Effector CD8-positive, alpha-beta T cell (primary cell): ENCODE results near the gene NTN1.
"Not testable (repeated sequence)": the region's sequence is repeated elsewhere in the genome, so short reads cannot be mapped to it uniquely, and the experiment has no call there.

Source experiments
- DNase-seq: peaks from one replicate; lab custom pipeline; 2025; lab: John Stamatoyannopoulos, UW
- total RNA-seq, 4 experiments: gene quantifications; one replicate each; lab custom pipeline; 2026; lab: John Stamatoyannopoulos, UW

NTN1 gene
- total RNA-seq = 0 to 1.6 (median 0.28) reads per million in 4 experiments

DNA sequence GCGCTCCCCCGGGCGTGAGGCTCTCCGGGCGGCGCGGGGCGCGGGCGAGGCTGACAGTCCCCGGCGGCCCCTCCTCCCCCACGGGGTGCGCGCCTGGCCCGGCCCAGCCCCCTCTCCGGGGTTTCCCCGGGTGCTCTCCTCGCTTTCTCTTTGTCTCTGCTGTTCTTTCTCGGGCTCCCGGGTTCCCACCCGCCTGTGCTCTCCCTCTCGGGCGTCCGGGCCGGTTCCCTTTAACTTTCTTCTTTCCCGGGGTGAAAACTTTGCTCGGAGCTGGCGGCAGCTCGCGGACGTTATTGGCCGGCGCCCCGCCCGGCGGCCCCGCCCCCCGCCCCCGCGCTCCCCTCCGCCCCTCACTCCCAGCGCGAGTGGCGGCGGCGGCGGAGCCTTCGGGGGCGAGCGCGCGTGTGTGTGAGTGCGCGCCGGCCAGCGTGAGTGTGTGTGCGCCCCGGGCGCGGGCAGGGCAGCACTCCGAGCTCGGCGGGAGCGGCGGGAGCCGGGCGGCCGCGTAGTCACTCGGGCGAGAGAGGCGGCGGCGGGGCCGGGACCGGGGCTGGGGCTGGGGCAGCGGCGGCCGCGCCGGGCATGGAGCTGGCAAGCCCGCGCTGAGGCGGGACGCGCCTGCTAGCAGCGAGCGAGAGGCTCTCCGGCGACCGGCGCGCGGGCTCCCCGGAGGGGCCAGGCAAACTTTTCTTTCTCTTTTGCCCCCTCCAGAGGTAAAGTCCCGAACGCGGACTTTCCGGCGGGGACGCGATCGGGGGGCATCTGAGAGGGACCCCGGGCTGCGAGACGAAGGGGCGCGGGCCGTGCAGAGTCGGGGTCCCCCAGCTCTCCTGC, at the start of gene NTN1:
Gene NTN1 (plus strand): TSS at position 353 of the 834 bp plus-strand sequence. CDS start 864 bp downstream, outside the sequence.
- peak; percentile 20 for DNase-seq

- DNase-seq = no peak
These were observed 46.1 kb upstream of the NTN1 start for GRCh38 chr17:8975091-8975725.

DNA sequence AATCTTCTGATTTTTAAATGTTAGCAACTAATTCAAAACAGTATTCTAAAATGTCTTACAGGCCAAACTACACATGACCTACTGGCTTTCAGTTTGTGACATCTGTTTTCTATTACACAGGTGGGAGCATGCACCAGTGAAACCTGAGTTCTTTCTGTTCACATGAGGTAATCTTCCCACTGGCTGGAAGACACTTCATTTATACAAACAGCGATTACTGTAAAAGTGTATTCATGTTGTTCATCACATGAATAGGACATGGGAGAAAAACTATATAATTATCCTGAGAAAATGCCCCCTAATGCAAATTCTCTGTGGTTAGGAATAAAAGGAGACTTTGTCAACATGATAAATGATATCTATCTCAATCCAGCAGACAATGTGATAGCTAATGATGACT, 44.7 kb upstream of the NTN1 start:
- no peak for DNase-seq

DNA sequence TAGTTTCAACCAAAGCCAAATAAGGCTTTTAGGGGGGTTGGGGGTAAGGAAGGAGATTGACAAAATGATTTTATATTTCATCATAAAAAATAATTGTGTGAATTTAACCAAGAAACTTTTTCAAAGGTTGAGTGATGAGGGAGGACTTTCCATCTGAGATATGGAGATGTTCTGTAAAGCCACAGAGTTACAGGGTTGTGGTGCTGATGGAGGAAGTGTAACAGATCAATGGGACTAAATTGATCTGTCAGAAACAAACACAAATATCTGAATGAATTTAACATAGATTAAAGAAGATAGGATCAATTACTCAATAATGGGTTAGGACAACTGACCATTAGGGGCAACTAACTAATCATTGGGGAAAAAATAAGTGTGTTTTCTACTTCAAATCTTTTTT, 41.6 kb upstream of the NTN1 start:
- no peak for DNase-seq

DNA sequence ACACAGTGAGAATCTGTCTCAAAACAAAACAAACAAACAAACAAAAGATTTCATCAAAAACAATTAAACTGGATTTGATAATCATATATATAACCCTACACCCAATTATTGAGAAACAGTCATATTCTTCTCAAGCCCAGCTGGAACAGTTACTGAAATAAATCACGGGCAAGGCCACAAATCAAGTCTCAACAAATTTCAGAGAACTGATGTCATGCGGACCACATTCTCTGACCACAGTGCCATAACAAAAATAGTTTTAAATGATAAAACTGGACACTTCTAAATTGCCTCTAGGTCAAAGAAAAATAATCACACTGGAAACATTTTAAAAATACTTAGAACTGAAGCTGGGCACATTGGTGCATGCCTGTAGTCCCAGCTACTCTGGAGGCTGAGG, 39.9 kb upstream of the NTN1 start:
- no peak for DNase-seq

DNA sequence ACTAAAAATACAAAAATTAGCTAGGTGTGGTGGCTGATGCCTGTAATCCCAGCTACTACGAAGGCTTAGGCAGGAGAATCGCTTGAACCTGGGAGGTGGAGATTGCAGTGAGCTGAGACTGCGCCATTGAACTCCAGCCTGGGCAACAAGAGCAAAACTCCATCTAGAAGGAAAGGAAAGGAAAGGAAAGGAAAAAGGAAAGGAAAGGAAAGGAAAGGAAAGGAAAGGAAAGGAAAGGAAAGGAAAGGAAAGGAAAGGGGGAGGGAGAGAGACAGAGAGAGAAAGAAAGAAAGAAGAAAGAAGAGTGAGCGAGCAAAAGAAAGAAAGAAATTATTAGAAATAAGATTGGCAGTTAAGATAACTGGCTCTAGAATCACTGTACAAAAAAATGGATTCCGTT, 37.1 kb upstream of the NTN1 start:
- DNase-seq = not testable (repeated sequence)

DNA sequence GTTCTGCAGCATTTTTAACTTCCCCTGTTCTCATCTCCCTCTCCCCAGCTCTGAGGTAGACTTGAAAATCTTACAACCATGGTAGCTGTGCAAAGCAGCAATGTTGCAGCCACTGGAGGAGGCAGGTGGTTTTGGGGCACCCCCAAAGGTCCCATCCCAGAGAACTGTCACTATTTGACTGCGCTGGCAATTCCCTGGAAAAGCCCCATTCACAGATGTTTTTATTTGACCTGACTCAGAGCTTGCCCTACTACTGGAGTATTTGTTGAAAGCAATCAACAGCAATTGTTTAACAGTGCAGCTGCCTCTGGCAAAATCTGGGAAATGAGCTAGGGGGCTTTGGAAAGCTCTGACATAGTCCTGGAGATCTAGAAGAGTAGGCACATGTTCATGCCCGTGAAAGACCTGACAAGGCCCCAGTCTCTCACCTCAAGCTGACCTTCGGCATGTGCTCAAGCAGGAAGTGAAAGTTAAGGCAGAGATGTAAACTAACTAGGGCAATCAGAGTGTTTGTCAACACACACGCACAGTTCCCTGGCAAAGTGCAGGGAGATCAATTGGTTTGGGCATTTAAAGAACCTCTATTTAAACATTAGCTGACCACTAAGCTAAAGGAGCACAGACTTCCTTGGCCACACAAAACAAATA, 36.1 kb upstream of the NTN1 start:
- no peak for DNase-seq

- no peak for DNase-seq
These were observed 35.0 kb upstream of the NTN1 start for GRCh38 chr17:8986295-8986694.

- DNase-seq = not testable (repeated sequence)
These were observed 32.9 kb upstream of the NTN1 start for GRCh38 chr17:8988263-8988935.

DNA sequence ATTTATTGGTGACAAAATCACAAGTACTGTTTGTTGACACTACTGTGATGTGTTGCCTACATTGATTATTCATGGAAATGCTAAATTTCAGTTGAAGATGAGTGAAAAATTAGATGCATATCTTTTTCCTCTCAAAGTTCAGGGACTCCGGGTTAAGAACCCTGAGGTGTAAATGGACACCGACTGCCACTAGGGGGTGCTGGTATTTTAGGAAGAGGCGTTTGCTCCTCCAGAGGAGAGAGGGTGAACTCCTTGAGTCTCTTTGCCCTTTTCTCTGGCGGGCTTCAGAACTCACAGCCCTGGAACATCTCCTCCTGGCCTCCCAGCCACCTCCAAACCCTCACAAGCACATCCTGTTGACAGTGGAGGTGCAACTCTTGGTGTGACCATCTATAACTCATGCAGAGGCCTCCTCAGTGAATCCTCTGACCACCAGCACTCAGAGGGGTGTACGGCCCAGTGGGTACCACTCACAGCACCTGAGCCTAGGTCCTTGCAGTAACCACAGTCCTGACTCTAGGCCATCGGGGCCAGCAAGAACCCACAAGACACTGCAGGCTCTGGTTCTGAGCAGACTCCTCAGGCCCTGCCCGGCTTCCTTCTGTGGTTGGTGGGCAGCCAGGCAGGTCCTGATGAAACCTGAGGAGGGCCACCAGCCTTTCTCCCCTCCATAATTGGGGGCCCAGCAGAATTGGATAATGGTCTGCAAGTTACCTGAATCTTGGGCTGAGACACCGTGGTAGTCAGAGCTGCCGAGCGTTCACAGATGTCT, 29.6 kb upstream of the NTN1 start:
- peak; percentile 50 for DNase-seq

DNA sequence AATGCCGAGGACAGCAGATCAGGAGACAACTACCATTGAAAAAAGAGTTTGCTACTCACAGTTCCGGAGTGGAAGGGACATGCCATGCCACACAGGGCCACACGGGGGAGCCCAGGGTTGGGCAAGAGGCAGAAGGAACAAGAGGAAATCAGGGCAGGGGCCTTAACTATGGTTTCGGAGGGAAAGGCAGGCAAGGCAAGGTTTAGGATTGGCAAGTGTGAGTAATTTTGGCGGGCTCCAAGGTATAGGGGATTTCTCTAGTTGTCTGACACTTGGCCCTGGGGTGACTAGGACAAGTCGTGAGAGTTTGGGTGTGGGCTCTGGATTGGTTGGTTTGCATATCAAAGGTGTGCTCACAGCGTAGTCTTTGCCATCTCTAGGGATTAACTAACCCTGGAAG, 27.0 kb upstream of the NTN1 start:
- DNase-seq = no peak

- DNase-seq = no peak
These were observed 25.6 kb upstream of the NTN1 start for GRCh38 chr17:8995711-8996110.

DNA sequence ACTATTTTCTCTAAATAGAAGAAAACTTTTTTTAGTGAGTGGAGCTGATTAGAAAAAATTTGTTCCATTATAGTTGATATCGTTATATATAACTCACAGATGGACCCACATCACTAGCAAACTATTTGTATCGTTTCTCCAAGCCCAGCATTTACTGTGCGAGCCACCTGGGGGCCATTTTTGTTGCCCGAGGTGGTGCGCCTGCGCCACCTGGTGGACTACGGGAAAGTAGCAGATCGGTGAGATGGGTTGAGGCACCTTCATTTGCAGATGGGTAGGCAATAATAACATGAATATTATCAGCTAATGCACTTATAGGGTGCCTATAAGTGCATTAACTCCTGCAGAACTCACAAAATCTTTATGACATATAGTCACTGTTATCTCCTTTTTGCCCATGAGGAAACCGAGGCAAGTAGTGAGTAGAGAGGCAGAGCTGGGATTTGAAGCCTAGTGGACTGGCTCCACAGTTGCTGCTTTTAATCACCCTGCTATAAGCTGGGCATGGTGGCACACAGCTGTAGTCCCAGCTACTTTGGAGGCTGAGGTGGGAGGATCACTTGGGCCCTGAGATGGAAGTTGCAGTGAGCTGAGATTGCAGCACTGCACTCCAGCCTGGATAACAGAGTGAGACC, 23.2 kb upstream of the NTN1 start:
- DNase-seq = peak; percentile 66

DNA sequence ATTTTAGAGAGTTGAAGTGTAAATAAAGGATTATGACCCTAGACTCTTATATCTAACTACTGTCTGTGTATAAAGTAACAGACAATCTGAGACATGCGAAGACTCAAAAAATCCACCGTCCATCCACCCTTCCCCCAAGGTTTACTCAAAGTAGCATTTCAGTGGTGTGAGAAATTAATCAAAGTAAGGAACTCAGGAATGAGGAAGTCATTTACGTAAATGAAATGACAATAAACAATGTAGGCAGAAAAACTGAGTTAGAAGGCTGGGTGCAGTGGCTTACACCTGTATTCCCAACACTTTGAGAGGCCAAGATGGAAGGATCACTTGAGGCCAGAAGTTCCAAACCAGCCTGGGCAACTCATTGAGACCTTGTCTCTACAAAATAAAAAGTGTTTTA, 19.8 kb upstream of the NTN1 start:
- no peak for DNase-seq

- no peak for DNase-seq
These were observed 19.1 kb upstream of the NTN1 start for GRCh38 chr17:9002227-9002605.

DNA sequence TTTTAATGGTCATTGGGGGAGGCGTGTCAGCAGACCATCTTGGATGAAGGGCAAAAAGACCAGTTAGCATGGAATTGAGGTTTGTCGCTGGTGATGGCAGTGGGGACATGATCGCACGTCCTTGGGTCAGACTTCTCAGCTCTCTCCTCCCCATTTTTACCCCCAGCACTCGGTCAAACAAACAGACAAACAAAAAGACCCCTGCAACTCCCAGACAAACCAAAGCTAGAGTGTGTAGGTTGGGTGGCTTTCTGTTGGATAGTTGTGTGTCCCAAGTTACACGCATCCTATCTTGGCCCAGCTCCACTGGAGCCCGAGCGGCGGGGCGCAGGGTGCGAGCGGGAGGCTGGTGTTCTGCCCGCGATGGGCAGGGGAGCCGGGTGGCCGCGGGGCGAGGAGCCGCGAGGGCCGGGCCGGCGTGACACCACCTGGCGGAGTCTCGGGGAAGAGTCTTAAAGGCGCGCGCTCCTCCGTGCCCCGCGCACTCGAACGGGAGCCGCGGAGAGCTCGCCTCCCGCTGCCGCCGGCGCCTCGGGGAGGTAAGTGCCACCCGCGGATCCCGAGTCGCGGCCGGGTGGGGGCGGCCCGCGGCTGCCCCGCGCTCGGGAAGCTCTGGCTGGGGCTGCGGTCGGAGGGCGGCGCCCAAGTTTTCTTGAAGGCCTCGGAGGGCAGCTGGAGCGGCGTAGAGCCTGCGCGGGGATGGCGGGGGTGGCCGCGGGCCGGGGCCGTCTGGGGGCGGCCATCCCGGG, 18.5 kb upstream of the NTN1 start:
- no peak for DNase-seq

DNA sequence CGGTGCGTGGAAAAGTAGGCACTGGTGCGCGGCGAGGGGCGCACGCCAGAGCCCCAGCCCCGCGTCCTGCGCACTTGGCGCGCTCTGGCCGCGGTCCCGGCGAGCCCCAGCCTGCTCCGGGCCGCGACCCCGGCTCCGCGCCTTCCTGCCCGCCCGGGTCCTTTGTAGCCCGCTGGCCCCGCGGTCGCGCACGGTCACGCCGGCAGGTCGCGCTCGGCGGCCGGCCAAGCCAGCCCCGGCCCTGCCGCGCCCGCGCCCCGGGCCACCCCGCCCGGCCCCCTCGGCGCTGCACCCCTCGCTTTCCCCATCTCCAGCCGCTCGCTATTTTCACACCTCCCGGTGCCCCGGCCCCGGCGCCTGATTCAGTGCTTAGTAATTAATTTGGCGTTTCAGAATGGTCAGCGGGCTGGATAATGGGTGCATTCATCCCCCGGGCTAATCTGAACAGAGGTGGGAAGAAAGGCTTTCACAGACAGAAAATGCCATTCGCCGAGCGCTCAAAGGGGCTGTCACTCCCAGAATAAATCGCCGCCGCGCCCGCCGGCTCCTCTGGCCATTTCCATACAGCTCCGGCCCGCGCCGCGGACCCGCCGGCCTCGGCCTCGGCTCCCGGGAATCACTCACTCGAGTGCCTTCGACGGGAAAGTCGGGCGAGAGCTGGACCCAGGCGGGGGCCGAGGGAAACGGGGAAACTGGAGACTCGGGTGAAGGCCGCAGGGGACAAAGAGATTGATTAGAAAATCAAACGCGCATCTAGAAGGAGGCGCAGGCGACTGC, 17.8 kb upstream of the NTN1 start:
- DNase-seq = no peak

- no peak for DNase-seq
These were observed 17.0 kb upstream of the NTN1 start for GRCh38 chr17:9004132-9004960.

DNA sequence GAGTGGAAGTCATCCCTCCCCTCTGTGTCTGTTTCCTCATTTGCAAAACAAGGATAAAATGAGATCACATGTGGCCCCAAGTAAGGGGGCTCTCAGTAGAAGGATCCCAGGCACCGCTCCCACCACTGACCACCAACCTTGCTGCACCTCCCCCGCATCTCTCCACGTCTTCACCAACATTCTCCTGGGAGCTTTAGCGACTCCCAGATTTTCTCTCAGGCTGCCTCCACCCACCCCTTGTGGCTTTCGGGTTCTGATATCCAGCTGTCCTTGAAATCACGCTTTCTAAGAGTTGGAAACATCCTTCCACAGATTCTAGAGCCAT, 16.4 kb upstream of the NTN1 start:
- DNase-seq = no peak
